ENCODE measurements around the gene PPP6R3.
"Not testable (repeated sequence)": the region's sequence is repeated elsewhere in the genome, so short reads cannot be mapped to it uniquely, and the experiment has no call there.

Gene PPP6R3, protein sequence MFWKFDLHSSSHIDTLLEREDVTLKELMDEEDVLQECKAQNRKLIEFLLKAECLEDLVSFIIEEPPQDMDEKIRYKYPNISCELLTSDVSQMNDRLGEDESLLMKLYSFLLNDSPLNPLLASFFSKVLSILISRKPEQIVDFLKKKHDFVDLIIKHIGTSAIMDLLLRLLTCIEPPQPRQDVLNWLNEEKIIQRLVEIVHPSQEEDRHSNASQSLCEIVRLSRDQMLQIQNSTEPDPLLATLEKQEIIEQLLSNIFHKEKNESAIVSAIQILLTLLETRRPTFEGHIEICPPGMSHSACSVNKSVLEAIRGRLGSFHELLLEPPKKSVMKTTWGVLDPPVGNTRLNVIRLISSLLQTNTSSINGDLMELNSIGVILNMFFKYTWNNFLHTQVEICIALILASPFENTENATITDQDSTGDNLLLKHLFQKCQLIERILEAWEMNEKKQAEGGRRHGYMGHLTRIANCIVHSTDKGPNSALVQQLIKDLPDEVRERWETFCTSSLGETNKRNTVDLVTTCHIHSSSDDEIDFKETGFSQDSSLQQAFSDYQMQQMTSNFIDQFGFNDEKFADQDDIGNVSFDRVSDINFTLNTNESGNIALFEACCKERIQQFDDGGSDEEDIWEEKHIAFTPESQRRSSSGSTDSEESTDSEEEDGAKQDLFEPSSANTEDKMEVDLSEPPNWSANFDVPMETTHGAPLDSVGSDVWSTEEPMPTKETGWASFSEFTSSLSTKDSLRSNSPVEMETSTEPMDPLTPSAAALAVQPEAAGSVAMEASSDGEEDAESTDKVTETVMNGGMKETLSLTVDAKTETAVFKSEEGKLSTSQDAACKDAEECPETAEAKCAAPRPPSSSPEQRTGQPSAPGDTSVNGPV

DNA sequence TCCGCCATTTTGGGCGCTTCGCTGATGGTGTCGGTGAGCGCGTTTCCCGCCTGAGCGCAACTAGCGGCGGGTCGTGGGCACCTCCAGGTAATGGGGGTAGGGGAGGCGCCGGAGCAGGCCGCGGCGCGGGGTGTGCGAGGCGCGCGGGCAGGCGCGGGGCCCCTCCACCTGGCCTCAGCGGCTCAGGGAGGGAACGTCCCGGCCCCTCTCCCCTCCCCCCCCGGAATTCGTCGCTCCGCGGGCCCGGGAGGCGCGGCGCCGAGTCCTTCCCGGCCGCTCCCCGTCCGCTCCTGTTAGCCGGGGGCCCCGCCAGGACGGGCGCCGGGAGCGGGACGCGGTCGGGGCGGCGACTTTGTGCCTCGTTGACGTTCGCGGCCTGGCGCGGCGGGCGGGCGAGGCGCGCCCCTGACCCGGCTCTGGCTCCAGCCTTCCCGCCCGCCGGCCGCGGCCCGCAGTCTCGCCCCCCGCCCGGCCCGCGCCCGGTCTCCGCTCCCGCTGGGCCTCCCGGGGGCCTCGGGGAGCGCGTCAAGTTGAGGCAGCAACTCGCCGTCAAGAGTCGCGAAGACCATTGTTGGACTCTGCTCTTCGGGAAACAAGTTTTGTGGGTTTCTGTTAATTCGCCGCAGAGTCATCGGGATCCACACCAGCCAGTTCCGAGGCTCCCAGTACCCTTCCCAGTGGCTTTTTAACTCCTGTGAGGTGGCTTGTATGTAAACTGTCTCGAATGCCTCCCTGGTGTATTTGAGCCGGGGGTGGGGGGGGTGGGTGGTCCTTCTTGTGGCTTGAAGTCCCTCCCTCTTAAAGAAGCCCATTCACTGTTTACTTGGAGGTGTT is at the start of gene PPP6R3:
PPP6R3 (plus strand) TSS at position 12 of the 834 bp plus-strand sequence. CDS start 76,913 bp downstream, outside the sequence.
- DNase-seq: no peak

DNA sequence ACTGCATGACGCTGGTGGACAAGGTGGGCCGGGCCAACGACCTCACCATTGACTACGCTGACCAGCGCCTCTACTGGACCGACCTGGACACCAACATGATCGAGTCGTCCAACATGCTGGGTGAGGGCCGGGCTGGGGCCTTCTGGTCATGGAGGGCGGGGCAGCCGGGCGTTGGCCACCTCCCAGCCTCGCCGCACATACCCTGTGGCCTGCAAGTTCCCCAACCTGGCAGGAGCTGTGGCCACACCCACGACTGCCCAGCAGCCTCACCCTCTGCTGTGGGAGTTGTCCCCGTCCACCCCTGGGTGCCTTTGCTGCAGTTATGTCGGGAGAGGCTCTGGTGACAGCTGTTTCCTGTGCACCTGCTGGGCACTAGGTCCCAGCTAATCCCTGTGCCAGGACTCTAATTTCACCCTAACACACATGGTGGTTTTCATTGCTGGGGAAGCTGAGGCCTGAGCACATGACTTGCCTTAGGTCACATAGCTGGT is 49.0 kb upstream of the PPP6R3 start:
- DNase-seq: no peak

DNA sequence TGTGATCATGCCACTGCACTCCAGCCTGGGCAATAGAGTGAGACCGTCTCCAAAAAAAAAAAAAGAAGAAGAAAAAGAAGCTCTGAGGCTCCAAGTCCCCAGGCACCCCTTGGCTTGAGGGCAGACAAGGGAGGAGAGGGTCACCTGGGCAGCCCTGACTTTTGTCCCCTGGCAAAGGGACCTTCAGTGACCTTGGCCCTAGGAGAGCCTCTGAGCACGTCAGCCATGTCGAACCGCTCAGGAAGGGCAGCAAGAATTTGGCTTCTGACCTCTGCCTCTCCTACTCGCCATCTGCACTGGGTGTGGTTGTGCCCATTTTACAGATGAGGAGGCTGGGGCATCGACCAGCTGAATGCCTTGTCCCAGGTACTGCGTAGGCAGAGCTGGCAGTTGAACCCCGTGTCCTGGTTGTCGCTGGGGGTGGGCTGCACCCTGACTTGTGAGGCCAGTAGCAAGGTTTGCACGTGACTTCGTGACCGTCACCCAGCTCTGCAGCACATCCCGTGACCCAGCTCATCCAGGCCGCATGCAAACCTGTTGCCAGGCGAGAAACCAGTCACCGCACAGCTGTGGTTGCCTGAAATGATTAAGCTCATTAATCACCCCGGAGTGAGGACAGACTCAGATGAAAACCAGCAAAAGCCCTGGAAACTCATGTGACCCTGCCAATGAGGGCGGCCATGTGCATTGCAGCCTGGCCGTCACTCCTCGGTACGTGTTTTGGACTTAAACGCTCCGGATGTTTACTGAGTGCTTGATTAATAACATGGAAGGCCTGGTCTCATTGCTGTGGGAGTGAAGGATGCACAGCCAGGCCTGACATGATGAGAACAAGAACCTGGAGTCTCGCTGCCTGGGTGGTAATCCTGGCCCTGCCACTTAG is 47.7 kb upstream of the PPP6R3 start:
- DNase-seq: no peak

DNA sequence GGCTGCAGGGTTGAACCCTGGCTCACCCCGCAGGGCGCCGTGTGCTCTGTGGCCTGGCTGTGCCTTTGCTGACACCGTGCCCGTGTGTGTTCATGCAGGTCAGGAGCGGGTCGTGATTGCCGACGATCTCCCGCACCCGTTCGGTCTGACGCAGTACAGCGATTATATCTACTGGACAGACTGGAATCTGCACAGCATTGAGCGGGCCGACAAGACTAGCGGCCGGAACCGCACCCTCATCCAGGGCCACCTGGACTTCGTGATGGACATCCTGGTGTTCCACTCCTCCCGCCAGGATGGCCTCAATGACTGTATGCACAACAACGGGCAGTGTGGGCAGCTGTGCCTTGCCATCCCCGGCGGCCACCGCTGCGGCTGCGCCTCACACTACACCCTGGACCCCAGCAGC is 47.0 kb upstream of the PPP6R3 start:
- no peak for DNase-seq

DNA sequence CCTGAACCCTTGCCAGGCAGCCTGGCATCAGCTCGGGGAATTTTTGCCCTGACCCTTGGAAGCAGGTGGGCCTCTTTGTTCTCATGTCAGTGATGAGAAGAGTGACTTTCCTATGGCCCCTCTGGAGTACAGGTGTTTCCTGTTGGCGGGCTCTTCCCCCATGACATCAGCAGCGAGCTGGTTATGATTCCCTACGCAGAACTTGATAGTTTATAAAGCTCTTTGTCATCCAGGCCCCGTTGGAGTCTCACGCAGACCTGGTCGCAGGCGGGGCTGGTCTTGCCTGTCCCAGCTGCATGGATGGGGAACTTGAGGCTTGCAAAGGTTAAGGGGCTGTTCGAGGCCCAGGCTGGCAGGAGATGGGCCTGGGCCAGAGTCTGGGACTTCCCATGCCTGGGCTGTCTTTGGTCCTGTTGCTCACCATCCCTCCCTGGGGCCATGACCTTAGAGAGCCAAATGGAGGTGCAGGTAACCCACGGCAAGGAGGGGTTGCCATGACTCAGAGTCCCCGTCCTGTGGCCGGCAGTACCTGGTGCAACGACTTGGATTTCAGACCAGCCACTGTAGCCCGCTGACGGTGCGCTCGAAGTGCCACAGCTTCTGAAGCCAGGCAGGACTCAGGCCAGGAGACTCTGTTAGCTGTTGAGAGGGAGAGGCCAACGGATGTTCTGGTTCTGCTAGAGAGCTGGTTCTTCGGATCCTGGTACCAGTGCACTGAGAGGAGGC is 45.9 kb upstream of the PPP6R3 start:
- no peak for DNase-seq

DNA sequence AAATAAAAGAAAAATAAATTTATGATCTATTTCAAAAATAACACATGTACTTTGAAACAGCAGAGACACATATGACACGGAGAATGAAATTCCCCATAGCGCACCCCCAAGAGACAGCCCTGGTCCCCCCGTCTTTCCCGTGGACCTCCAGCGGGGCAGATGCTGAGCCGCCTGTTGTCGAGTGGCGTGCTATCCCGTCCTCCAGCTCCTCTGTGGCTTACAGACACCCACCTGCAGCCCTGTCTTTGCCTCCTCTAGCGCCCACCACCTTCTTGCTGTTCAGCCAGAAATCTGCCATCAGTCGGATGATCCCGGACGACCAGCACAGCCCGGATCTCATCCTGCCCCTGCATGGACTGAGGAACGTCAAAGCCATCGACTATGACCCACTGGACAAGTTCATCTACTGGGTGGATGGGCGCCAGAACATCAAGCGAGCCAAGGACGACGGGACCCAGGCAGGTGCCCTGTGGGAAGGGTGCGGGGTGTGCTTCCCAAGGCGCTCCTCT is 44.4 kb upstream of the PPP6R3 start:
- no peak for DNase-seq

DNA sequence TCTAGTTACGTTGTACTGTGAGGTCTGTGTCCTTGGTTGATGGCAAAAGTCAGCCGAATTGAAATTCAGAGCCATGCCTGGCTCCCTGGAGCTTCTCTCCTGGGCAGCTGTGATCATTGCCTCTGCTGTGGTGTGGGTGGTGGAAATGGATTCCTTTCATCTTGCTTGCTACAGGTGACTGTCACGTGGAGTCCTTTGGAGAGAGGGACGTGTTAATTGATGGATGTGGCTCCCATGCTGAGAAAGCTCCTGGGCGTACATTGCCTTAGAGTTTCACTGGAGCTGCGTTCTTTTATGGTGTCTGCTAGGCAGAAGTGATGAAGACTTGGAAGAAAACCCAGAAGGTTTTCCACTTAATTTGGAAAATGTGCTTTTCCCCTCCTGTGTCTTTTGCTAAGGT is 41.9 kb upstream of the PPP6R3 start:
- DNase-seq: no peak

DNA sequence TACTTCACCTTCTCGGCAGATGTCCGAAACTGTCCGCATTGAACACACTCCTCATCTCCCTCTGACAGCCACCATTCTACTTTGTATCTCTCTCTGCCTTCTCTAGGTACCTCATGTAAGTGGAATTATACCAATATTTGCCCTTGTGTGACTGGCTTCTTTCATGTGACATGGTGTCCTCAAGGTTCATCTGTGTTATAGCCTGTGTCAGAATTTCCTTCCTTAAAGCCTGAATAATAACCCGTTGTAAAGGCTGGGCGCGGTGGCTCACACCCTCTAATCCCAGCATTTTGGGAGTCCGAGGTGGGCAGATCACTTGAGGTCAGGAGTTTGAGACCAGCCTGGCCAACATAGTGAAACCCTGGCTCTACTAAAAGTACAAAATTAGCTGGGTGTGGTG is 40.4 kb upstream of the PPP6R3 start:
- DNase-seq: no peak

DNA sequence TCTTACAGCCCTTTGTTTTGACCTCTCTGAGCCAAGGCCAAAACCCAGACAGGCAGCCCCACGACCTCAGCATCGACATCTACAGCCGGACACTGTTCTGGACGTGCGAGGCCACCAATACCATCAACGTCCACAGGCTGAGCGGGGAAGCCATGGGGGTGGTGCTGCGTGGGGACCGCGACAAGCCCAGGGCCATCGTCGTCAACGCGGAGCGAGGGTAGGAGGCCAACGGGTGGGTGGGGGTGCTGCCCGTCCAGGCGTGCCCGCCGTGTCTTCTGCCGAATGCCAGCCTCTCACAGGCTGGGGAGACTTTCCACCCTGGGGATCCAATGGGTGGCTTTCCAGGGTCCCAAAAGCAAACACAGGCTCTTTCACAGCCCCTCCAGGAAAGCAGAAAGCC is 37.1 kb upstream of the PPP6R3 start:
- no peak for DNase-seq

DNA sequence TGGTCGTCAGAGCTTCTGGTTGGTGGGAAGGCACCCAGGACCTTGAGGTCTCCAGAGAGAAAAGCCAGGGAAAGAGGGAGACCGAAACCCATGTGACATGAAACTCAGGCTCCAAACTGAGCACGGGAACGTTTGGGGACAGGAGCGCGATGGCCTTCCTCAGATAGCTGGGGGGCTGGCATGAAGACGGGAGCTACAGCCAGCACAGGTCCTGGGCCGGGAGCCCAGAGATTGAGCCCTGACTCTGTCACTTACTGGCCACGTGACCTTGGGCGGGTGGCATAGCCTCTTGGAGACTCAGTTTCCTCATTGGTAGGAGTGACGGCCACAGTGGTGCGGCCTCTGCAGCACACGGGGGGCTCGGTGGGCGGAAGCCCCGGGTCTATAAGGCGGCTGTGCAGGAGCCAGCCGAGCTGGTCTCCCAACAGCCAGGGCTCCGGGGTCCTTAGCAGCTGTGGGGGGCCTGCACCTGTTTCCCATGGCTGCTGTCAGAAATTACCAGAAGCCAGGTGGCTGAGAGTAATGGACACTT is 36.4 kb upstream of the PPP6R3 start:
- no peak for DNase-seq

DNA sequence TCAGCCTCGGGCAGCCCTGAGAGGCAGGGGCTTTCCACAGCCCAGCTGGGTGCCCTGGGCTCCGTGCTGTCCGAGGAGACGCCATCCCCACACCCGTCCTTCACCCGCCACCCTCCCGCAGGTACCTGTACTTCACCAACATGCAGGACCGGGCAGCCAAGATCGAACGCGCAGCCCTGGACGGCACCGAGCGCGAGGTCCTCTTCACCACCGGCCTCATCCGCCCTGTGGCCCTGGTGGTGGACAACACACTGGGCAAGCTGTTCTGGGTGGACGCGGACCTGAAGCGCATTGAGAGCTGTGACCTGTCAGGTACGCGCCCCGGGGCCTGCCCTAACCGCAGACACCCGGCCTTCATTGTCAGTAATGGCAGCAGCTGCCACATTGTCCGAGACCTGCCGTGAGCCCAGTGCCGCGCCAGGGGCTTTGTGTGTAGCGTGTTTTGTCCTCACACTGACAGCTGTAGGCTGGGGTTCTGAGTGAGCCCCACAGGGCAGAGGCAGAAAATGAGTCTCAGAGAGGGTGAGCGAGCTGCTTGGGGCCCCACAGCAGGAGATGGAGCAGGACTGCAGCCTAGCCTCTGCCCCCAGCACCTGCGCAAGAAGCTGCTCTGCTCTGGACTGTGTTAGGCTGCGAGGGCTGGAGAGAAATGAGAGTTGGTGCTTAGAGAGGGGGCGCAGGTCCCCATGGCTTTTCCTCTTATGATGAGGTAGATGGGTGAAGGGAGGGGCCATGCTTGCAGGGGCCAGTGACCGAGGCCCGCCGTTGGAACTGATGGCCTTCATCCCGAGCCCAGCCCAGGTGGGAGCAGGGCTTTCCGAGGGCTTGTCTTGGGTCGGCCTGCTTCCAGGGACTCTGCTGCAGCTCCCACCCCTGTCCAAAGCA is 35.3 kb upstream of the PPP6R3 start:
- no peak for DNase-seq

DNA sequence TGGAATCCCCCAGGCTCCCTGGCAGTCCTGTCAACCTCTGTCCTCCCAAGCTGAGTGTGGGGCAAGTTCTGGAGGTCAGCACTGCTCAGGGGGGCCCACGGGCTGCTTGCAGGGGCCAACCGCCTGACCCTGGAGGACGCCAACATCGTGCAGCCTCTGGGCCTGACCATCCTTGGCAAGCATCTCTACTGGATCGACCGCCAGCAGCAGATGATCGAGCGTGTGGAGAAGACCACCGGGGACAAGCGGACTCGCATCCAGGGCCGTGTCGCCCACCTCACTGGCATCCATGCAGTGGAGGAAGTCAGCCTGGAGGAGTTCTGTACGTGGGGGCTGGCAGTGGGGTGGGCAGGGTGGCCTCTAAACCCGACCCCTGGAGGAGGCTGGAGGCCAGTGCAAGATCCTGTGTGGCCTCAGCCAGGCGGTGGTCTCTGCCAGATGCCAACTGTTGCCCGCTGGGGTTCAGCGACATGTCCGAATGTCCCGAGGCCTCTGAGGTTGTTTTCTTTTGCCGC is 34.6 kb upstream of the PPP6R3 start:
- DNase-seq: no peak

DNA sequence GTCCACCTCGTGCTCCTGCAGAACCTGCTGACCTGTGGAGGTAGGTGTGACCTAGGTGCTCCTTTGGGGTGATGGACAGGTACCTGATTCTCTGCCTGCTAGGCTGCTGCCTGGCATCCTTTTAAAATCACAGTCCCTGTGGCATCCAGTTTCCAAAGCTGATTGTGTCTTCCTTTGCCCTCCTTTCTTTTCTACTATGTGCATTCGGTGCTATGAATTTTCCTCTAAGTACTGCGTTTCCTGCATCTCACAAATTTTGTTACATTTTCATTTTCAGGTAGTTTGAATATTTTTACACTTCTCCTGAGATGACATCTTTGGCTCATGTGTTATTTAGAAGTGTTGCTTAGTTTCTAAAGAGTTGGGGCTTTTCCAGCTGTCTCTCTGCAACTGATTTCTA is 30.9 kb upstream of the PPP6R3 start:
- no peak for DNase-seq

DNA sequence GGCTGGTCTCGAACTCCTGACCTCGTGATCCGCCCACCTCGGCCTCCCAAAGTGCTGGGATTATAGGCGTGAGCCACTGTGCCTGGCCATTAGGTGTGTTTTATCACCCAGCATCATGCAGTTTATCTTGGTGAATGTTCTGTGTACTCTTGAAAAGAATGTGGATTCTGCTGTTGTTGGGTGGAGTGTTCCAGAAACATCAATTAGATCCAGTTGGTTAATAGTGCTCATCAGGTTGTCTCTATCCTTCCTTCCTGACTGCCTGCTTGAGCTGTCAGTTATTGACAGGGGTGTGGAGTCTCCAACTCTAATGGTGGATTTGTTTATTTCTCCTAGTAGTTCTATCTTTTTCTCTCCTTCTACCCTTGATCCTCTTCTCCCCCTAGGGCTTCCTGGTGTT is 30.2 kb upstream of the PPP6R3 start:
- DNase-seq: no peak

DNA sequence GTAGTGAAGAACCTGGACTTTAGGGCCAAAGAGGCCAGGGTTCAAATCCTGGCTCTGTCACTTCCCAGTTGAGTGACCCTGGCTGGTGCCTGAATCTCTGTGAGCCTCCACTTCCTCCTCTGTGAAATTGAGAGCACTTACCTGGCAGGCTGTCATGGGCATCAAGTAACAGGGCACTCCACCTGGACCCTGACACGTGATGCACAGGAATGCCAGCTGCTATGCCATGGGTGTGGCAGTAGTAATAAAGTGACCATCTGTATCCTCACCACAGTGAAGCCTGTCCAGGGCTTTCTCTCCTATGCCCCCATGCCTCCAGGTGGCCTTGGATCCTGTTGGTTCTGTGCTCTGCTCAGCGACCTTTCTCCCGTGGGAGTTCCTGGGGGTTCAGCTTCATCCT is 29.8 kb upstream of the PPP6R3 start:
- no peak for DNase-seq

DNA sequence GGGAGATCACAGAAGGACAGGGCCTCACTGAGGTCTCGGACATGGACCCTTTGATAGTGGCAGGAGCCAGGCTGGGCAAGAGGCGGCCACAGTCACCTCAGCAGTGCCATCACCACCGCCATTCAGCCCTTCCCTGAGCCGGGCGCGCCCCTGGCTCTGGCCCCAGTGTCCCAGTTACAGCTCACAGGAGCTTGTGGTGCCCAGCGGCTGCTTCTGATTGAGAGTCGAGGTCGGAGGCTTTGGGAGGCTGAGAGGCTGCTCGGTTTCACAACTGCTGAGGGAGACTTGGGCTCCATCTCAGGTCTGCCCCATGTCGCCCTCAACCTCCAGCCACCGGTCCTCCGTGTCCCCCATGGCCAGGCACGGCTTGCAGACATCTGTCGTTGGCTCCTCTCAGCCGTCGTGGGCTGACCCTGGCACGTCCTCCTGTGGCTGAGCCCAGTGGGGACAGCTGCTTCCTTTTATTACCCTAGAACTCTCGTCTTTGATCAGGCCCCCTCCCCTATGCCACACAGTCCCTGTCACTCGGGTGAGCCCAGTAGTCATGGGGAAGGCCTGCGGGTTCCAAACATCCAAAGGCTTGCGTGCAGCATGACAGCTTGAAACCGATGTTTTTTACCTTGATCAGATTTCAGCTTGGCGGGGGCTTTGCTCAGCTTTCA is 28.4 kb upstream of the PPP6R3 start:
- no peak for DNase-seq

DNA sequence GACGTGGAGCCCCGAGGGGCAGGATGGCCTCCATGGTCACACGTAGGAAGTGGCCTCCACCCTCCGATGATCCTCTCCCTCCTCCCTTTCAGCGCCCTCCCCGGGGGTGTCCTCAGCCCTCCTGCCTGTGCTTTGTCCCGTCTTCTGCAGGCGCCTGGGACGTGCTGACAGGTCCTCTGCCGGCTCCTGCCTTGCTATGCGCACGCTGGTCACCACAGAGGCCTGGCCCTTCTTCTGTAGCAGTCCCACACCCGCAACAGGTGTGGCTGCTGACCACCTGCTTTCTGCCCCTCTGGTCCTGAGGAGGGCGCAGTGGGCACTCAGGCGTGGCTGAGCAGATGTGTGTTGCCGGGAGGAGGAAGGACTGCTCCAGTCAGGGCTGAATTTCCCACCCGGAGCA is 27.7 kb upstream of the PPP6R3 start:
- no peak for DNase-seq

DNA sequence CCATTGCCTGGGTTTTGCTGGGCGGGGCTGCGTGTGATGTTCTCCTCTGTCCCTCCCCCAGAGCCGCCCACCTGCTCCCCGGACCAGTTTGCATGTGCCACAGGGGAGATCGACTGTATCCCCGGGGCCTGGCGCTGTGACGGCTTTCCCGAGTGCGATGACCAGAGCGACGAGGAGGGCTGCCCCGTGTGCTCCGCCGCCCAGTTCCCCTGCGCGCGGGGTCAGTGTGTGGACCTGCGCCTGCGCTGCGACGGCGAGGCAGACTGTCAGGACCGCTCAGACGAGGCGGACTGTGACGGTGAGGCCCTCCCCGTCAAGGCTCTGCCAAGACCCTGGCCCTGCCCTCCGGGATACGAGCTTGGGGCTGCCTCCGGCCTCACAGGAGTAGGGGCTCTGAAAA is 27.0 kb upstream of the PPP6R3 start:
- DNase-seq: no peak

DNA sequence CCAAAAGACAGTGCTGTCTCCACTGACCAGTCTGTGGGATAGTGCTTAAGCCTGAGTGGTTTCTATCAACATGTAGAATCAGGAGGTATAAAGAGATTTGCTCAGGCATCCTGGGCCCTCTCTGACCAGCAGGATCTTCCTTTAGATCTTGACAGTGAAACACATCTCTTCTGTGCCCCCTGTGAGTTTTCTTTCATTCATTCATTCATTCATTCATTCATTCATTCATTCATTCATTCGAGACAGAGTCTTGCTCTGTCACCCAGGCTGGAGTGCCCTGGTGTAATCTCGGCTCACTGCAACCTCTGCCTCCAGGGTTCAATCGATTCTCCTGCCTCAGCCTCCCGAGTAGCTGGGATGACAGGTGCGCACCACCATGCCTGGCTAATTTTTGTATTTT is 26.4 kb upstream of the PPP6R3 start:
- not testable (repeated sequence) for DNase-seq
